ENCODE data around the gene RELN.
A peak's percentile ranks its signal among the peaks of the same experiment; 100 is the strongest.

- TF ChIP-seq MAX (CRISPR knock-in tag; IDR thresholded peaks at IDR 0.05) (no peak; the same call in 1 of the 2 replicates), FOXK1 (CRISPR knock-in tag; IDR thresholded peaks at IDR 0.05) (0 out of 2 replicates have a peak, but pooled peaks have one; percentile 29), ATF3 (CRISPR knock-in tag; conservative IDR thresholded peaks at IDR 0.05) (no peak), ZNF232 (CRISPR knock-in tag; IDR thresholded peaks at IDR 0.05) (no peak), ZNF138 (CRISPR knock-in tag; conservative IDR thresholded peaks at IDR 0.05) (no peak), ELF4 (CRISPR knock-in tag; IDR thresholded peaks at IDR 0.05; ENCODE audit: low read depth) (no peak), ZNF263 (CRISPR knock-in tag; IDR thresholded peaks at IDR 0.05; ENCODE audit: low read depth) (no peak), ZNF219 (CRISPR knock-in tag; IDR thresholded peaks at IDR 0.05; ENCODE audit: borderline replicate concordance) (no peak)
- TF ChIP-seq, protein P1, sequence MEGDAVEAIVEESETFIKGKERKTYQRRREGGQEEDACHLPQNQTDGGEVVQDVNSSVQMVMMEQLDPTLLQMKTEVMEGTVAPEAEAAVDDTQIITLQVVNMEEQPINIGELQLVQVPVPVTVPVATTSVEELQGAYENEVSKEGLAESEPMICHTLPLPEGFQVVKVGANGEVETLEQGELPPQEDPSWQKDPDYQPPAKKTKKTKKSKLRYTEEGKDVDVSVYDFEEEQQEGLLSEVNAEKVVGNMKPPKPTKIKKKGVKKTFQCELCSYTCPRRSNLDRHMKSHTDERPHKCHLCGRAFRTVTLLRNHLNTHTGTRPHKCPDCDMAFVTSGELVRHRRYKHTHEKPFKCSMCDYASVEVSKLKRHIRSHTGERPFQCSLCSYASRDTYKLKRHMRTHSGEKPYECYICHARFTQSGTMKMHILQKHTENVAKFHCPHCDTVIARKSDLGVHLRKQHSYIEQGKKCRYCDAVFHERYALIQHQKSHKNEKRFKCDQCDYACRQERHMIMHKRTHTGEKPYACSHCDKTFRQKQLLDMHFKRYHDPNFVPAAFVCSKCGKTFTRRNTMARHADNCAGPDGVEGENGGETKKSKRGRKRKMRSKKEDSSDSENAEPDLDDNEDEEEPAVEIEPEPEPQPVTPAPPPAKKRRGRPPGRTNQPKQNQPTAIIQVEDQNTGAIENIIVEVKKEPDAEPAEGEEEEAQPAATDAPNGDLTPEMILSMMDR (IDR thresholded peaks at IDR 0.05), result no peak
- TF ChIP-seq, protein P2, sequence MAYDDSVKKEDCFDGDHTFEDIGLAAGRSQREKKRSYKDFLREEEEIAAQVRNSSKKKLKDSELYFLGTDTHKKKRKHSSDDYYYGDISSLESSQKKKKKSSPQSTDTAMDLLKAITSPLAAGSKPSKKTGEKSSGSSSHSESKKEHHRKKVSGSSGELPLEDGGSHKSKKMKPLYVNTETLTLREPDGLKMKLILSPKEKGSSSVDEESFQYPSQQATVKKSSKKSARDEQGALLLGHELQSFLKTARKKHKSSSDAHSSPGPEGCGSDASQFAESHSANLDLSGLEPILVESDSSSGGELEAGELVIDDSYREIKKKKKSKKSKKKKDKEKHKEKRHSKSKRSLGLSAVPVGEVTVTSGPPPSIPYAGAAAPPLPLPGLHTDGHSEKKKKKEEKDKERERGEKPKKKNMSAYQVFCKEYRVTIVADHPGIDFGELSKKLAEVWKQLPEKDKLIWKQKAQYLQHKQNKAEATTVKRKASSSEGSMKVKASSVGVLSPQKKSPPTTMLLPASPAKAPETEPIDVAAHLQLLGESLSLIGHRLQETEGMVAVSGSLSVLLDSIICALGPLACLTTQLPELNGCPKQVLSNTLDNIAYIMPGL (CRISPR knock-in tag; IDR thresholded peaks at IDR 0.05), result no peak
- TF ChIP-seq, protein P3, sequence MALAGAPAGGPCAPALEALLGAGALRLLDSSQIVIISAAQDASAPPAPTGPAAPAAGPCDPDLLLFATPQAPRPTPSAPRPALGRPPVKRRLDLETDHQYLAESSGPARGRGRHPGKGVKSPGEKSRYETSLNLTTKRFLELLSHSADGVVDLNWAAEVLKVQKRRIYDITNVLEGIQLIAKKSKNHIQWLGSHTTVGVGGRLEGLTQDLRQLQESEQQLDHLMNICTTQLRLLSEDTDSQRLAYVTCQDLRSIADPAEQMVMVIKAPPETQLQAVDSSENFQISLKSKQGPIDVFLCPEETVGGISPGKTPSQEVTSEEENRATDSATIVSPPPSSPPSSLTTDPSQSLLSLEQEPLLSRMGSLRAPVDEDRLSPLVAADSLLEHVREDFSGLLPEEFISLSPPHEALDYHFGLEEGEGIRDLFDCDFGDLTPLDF (CRISPR knock-in tag; IDR thresholded peaks at IDR 0.05), result no peak
- TF ChIP-seq, protein P4, sequence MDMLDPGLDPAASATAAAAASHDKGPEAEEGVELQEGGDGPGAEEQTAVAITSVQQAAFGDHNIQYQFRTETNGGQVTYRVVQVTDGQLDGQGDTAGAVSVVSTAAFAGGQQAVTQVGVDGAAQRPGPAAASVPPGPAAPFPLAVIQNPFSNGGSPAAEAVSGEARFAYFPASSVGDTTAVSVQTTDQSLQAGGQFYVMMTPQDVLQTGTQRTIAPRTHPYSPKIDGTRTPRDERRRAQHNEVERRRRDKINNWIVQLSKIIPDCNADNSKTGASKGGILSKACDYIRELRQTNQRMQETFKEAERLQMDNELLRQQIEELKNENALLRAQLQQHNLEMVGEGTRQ (CRISPR knock-in tag; IDR thresholded peaks at IDR 0.05), result no peak
Measured at GRCh38 chr7:103989200-103989784, at the start of gene RELN.
